Activated T-cell treated with anti-CD3 and anti-CD28 coated beads, Interleukin-2, amount 50 U/mL, for 48 hours (primary cell): ENCODE measurements around the gene CACNA2D3.

ENCODE experiments used
- DNase-seq, 2 experiments: peaks; one replicate each; pipeline ENCODE4 v3.0.0-alpha.2; 2020

CACNA2D3 gene

DNA sequence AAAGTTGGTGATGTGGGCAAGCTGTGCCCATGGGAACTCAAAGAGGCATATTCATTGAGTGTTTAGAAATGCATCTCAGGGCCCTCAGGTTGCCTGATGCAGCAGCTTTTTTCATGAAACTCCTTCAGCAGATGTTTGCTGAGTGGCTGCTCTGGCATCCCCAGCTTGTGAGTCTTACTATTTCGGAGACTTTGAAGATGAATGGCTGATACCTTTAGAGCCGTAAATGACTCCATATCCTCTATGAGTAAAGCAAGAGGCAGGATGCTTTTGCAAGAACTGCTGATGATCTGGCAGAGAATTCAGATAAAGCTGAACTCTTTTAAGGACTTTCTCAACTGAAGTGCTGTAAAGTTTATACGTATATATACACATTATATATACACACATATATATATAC lies 384.3 kb downstream of the CACNA2D3 start:
- no peak for DNase-seq

DNA sequence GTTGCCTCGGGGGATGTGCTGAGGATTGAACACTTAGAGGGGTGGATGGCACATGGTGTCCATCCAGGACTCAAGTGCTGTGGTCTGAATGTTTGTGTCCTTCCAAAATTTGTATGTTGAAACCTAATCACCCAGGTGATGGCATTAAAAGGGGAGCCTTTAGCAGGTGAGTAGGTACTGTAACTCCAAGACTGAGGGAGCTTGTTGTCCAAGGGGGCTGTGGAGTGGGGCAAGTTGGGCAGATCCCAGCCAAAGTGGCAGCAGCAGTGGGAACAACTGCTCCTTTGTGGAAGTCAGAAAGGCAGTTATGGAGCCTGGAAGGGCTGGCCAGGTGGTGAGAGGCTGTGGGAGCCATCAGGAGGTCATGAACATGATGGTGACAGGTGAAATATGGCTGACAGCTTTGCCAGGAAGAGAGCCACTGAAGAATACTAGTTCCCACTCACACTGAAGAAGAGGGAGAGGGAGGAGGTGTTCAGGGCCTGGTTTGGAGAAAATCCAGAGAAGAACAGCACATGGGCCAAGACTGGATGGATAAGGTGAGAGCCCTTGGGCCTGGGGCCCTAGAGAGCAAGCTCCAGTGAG lies 385.6 kb downstream of the CACNA2D3 start:
- no peak for DNase-seq

DNA sequence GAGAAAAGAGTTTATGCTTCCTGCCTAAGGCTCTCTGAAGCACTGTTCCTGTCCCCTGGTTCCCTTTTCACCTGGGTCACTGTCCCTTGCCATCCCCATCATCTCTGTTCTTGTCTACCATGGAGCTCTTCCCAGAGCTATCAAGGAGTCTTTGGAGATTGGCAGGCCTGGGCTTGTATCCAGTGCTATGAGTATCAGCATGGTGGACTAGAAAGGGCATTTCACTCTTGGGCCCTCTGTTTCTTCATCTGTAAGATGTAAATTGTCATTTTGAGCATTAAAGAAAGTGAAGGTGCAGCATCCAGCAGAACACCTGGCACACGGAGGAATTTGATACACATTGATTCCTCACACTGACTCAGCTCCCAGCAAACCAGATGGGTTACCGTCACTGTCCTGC lies 388.2 kb downstream of the CACNA2D3 start:
- DNase-seq: no peak

DNA sequence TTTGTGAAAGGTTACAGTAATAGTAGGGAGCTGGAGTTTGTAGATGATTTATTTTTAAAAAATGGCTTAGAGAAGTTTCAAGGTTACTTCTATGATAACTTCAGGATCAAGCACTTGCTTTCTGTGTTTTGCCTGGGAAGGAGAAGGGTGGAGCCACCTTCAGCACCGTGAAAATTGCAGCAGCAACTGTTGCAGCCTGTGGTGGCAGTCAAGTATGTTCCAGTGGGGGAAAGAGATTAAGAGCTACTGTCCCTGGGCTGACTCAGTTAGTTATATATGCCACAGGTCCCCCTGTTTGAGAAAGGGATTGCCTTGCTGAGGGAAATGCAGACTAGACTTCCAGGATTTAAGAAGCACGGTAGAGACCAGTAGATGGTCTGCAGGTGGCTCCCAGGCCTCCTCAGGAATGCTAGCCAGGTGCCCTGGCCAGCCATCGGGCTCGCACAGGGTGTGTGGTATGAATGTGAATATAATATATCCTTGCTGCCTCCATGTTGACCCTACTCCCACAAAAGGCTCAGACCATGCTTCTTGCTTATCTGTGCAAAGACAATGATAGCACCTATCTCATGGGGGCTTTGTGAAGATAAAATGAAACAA lies 389.5 kb downstream of the CACNA2D3 start:
- no peak for DNase-seq

DNA sequence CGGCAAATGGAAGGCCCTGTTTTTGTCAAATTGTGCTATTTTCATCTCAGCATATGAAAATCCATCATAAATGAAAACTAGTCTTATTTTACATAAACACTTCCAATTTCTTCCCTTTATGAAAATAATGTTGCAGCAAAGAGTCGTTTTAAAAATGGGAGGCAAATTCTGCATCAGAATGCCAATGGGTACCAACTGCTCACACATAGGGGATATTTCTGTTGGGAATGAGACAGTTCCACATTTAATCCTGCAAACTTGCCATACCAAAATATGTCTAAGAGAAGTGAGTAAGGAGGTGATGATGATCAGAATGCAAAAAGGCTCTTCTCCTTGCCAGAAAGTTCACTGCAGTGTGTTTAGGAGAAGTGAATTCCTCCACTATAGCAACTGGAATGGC lies 391.7 kb downstream of the CACNA2D3 start:
- no peak for DNase-seq

DNA sequence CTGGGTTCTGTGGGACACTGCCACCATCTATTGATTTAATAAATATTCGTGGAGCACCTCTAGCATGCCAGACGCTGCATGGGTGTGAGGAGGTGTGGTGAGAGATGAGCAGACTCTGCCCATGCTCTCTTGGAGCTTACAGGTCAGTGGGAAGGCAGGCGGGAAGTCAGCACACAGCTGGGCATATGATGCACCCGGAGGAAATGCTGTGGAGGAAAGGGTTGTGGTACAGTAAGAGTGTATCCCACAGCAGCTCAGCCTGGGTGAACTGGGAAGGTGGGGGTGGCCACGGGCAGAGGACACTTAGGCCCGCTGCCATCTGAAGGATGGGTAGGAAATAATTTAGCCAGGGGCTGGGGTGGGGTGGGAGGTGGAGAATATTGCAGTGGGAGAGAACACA lies 392.1 kb downstream of the CACNA2D3 start:
- no peak for DNase-seq

DNA sequence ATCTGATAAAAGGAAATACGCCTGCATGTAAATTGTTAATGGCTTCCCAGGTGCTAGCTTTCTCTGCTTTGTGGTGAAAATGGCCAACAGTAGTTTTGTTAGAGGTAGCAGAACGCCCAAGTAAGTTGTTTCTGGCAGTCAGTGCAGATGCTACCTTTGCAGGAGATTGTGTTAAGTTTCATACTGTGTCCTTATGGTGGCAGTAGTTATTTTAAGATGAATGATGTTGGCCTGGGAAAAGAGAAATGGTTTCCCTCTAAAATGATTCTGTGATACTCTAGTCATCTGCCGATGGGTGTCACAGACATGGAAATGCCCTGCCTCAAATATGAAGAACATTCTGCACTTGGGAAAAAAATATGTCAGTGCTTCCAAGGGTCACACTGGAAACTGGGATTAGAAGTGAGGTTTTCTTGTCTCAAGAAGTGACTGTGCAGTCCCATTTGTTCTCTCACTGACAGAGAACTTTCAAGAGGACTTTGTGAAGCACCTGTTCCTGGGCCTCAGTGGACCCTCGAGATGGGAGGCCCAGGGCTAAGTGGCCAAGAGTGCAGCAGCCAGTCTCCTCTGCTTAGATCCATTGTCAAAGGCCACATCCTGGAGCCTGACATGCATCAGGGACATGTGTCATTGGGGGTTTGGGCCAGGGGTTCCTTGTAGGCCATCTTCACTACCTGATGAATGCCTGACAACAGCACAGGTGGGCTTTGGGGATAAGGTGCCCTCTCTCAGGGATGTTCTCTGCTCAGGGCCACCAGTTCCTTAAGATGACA lies 393.3 kb downstream of the CACNA2D3 start:
- no peak for DNase-seq

DNA sequence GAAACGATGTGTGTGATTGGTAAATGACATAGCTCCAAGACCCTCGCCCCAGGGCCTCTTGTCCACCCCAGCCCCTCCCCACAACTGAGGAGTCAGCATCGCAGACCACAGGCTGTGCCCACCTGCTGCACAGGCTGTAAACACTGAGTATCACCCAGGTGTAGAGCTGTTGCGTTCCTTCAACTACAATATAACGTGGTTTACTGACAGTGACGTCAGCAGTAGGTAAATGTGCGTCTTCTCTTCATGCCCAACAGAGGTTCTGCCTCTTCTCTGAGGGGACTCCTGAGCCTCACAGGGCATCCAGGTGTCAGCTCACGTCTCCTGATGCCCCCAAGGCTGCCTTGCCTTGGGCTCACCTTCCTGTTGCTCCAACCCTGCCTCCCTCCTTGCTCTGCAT lies 395.1 kb downstream of the CACNA2D3 start:
- DNase-seq: no peak

DNA sequence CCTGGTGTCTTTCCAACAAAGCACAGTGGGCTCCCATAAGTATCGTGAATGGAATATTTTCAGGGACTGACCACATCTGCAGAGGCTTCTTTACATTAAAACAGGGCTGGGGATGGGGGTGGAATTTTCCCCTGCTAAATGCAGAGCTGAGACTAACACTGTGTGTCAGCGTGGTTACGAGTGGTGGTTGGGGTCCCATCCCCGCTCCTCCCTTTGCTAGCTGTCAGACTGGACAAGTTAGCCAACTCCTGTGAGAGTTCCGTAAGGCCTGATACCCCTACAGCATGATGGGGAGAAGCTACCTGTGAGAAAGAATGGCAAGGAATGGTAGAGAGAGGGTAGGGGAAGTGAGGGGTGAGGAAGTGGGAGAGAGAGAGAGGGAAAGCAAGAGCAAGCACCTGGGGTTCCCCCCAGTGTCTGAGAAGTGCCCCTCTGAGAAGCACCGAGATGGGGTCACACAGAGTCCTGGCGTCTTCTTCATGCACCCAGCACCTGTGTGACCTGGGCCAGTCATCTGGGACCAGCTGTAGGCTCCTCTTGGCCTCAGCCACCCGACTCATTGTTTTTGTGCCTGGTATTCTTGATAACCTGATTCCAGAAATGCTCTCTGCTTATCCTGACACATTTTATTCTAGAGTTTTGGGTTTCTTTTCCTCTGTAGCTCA lies 395.8 kb downstream of the CACNA2D3 start:
- no peak for DNase-seq

DNA sequence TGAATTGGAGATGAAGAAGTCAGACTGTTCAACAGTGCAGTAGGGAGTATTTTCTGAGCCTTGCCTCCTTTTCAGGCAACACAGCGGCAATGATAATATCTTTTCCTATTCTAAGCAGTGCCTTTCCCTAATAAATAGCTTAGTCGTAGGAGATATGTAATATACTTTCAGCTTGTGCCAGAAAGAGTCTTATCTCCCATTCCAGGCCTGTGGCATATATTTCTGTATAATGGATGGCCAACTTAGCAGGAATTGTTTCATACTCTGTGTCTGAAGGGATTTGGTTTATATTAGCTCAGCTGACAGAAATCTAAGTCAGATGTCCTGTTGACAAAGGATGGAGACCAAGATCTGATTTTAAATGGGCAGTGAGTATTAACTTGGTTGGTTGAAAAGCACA lies 397.1 kb downstream of the CACNA2D3 start:
- no peak for DNase-seq

DNA sequence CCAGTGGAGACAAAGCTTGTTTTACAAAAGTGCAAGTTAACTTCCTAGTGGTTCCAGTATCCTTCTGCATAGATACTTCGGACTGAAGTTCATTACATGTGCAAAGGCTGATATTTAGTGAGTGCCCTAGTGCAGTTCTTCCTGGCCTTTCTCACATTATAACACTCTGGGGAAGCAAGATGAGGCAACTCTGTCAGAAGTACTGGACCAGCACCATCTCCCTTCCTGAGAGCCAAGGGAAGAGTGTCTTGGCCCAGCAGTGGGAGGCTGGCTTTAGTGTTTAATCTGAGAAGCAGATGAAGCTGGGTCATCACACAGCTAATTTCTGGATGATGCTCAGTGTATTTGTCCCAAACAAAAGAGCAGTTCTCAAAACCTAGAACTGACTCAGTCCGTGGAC lies 397.7 kb downstream of the CACNA2D3 start:
- DNase-seq: no peak

DNA sequence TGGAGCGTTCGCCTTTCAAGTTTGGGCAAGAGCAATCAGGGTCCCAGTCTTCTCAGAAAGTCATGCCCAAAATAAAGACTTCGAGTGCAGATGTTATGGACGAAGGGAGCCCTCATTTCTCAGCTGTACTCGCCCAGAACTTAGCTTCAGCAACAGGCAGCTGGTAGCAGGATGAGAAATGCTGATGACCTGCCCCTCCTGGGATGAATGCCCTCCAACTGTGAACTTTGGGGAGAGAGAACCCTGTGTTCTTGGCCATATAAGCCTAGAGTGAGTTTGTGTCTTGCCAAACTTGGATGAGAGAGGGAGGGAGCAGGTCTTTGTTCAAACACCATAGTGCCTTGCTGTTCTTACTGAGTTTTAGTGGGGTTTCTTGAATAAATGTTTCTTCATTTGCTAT lies 405.2 kb downstream of the CACNA2D3 start:
- no peak for DNase-seq

DNA sequence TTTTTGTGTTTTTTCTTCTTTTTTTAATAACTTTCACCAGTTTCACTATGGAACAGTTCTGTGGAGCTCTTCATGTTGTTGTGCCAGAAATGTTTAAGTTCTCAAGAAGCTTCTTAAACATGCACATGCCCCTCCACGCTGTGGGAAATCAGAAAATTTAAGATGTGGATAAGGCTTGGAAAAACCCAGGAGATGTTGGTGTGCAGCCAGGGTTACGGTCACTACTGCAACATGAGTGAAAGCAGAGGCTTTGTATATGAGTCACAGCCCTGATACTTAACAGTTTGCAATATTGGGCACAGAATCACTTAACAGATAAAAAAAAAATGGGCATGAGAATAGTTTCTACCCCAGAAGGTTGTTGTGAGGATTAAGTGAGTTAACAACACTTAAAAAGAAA lies 405.6 kb downstream of the CACNA2D3 start:
- DNase-seq: no peak

DNA sequence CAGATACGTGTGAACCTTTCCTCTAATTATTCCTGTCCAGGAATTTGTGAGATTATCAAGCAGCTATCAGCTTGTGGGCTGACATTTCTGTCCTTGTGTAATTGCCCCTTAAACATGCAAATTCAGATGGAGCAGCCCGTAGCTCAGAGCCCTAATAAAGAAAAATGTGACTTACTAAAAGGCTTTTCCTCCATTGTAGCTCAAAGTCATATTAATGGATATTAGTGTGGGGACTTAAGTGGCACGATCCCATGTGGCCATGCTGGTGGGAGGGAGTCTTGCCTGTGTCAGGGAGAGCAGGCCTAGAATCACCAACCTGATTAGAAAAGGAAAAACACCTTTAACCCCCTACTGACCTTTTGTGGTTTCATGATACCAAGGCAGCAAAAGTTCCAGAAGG lies 406.3 kb downstream of the CACNA2D3 start:
- no peak for DNase-seq

DNA sequence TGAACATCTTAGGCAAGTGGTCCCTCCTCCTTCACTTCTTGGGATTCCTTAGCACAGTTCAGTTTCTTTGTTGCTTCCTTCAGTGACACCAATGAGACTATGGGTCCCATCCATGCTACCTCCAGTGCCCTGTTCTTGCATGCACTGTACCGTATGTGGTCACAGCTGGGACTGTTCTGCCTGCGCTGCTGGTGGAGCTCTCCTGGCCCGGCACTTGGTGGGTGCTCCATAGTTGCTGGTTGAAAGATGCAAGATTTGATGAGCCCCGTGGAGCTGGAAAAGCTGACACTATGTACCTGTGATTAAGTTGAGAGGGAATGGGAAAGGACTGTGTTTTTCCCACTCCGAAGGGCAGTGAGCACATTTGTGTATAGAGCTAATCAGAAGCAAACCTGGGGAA lies 407.7 kb downstream of the CACNA2D3 start:
- no peak for DNase-seq

DNA sequence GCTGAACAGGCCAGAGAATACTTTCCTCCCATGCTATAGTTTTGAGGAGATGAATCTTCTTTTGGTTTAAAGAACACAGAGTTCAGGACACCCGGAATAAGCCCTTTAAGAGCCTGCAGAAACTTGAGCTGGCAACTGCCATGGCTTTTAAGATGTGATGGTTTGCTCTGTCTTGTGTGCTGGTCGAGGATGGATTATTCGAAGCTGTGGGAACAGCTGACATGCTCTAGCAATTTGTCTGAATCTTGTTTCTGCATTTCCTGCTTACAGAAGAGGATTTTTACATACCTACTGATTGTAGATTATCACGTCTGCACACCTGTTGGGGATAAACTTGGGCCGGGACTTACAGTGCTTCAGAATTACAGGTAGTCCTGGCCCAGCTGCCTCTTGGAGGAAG lies 408.6 kb downstream of the CACNA2D3 start:
- no peak for DNase-seq

DNA sequence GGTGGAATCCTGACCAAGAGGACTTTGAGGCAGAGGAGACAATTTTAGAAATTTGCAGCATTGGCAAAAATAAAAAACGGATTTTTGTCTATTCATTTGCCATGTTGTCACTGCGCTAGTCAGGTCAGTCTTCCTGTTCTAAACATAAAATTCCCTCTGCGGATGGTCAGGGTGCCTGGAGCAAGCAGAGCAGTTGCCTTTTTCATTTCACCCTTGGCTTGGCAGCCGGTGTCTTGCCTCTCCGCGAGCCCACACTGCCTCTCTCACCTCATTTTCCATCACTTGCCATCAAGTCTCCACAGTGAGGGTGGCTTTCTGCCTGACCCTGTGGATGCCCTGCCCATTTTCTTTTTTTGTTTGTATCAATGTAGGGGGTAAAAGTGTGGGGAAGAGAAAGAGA lies 409.4 kb downstream of the CACNA2D3 start:
- no peak for DNase-seq

DNA sequence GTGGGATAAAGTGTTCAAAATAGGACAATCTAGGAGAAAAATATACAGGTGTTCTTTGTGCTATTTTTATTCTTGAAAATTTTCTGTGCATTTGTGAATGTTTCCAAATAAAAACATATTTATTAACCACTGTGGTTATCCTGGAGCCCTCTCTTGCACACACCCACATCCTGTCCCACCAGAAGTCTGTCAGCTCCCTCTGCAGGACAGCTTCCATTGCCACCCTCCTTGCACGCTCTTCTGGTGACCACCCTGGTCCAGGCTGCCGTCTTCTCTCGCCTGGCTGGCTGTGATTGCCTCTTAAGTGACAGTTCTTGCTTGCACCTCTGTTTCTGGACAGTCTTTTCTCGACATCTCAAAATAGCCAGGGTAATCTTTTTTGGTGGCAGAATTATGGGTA lies 411.5 kb downstream of the CACNA2D3 start:
- DNase-seq: no peak

DNA sequence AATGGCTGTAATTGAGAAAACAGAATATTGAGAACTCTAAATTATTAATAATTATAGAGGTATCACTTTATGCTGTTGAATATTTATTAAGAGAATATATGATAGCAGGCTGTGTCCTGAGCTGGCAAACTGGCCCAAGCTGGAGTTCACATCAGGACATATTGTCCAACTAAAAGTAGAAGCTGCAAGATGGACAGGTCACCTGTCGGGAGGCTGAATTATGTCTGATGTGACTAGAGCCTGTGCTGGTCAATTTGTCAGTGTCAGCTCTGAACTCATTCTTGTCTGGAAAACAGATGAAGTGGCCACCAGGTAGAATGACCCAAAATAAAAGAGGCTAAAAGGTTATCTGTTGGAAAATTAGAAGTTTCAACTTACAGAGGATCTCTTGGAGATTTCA lies 413.3 kb downstream of the CACNA2D3 start:
- DNase-seq: no peak

DNA sequence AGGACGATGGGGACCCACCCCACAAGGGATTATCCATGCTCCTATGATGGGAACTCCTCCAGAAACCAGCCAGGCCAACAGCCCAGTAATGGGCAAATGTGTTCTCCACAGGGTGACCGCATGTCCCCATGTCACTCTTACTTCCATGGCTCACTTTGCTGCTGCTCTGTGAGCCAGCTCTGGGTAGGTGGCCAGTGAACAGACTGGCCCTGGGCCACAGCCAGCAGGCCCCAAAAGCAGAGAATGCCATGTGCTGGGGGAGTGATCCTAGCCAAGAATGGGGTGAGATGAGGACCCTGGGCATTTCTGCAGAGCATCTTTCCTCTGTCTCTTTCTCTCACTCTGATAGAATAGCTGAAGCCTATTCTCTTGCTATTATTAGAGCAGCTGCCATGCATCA lies 414.1 kb downstream of the CACNA2D3 start:
- no peak for DNase-seq

DNA sequence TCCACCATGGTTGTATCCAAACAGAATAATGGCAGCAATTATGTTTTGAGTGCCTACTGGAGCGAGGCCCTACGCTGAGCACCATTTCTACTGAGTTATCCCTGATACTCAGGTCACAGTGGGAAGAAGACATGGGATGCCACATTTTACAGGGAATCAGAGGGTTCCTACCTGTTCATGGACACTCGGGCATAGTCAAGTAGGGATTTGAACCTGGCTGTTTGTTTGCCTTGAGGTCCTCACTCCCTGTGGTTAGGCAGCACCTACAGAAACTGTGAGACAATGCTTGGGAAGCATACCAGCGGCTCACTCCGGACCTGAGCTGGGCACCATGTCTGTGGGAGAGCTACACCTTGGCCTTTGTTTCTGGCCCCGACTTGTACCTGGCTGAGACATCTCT lies 415.2 kb downstream of the CACNA2D3 start:
- no peak for DNase-seq

DNA sequence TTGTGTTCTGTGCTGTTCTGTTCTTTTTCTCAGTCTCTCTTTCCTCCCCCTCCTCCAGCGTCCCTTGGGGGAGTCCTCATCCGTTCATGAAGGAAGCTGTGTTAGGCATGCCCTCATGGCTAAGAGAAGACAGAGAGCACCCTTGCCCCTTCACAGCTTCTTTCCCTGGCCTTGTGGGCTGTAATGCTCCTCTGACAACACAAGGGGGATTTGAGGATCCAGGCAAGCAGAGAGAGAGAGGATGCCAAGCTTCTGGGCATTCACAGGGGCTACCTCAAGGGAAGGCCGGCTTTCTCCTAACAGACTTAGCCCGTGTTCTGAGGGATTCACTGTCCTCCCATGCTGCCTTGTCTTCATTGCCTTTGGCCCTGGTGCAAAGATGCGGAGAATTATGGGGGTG lies 416.0 kb downstream of the CACNA2D3 start:
- no peak for DNase-seq

DNA sequence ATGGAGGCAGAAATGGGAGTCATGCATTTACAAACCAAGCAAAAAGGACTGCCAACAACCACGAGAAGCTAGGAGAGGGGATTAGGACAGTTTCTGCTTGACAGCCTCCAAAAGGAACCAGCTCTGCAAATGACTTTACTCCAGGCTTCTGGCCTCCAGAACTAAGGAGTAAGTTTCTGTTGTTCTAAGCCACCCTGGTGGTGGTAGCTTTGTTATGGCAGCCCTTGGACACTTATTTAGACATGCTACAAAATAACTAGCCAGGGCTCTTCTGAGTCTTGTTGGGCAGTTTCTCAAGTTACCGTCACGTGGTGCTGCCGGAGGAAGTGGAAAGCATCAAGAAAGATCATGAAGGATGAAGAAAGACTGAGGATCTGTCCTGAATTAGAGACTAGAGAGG lies 419.0 kb downstream of the CACNA2D3 start:
- no peak for DNase-seq

DNA sequence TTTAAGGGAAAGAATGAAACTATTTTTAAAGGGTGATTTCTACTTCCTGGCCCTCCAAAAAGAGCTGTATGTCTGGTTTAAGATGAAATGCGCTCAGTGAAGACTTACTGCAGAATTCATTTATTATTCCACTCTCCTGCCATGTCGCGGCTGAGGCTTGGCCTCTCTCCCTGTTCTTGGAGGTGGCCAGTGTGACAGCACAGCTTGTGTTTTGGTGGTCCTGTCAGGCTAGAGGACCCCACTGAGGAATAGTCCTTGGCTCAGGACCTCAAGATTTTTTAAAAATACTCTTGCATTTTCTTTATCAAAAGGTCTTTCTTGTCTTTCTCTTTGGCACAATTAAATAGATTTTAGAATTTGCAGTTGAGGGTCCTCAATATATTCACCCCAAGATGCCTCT lies 421.1 kb downstream of the CACNA2D3 start:
- DNase-seq: no peak
